GM12878 (cell line): ENCODE measurements around the gene SSR3. TPM values are rescaled to one million over a fixed set of nuclear protein-coding genes. Genes with fewer than 3 reads are reported as not detected.

Experiments
- ATAC-seq: fragments of 200-7000 bp; cut with Tn5 transposase; 3 replicates; pipeline ENCODE4 v1.9.1; 2020; ENCODE audit warnings: mild to moderate bottlenecking, moderate library complexity
- BruUV-seq: library from RNA; stranded (reverse); fragments of 400-500 nt; replicated peaks from 2 replicates; lab custom pipeline; 2021; lab: Mats Ljungman, UMichigan
- CTCF ChIA-PET: fragments of 300-600 bp; sonication (Branson Sonifier 250); formaldehyde crosslinking; extraction: SDS; loops from one replicate; lab custom pipeline; 2021; ENCODE audit warnings: inconsistent platforms; lab: Yijun Ruan, JAX
- POLR2A ChIA-PET: fragments of 350-600 bp; formaldehyde crosslinking; extraction: SDS; loops from one replicate; lab custom pipeline; 2021; ENCODE audit warnings: inconsistent platforms; lab: Charles Lee
- RAD21 ChIA-PET: fragments of 300-600 bp; sonication (Branson Sonifier 250); formaldehyde crosslinking; loops from one replicate; lab custom pipeline; 2023; ENCODE audit warnings: antibody characterized with exemption; ENCODE audit not compliant: unreplicated experiment; lab: Charles Lee
- SMC1A ChIA-PET: fragments of 300-600 bp; sonication (Branson Sonifier 250); formaldehyde crosslinking; loops from one replicate; lab custom pipeline; 2023; ENCODE audit not compliant: unreplicated experiment, uncharacterized antibody; lab: Charles Lee
- DNase-seq: peaks from one replicate; pipeline ENCODE4 v3.0.0-alpha.2; 2011; ENCODE audit warnings: low read depth, low spot score
- FAIRE-seq: peaks from 3 replicates; lab custom pipeline; 2011; peaks lifted over from hg19 to GRCh38; lab: Jason Lieb, UNC
- H2AFZ ChIP-seq: 2 replicates; pipeline ENCODE4 v1.6.0; 2011; ENCODE audit warnings: low read depth, low read length, control low read depth; ENCODE audit not compliant: control insufficient read depth
- H3K27ac ChIP-seq: 2 replicates; pipeline ENCODE4 v1.5.1; 2011; ENCODE audit warnings: control low read depth; ENCODE audit not compliant: control insufficient read depth, insufficient read depth
- H3K27me3 ChIP-seq, 2 experiments: replicated peaks in 1 of 2; 2 replicates each; pipeline versions ENCODE4 v1.6.0 to v1.6.1; 2011; ENCODE audit warnings: low read length in 1 of 2; ENCODE audit not compliant: control insufficient read depth in 2 of 2, insufficient read depth in 2 of 2
- H3K36me3 ChIP-seq, 2 experiments: 2 replicates each; pipeline ENCODE4 v1.5.1; 2011; ENCODE audit warnings: low read length in 1 of 2; ENCODE audit not compliant: control insufficient read depth in 2 of 2, insufficient read depth in 2 of 2
- H3K4me1 ChIP-seq: 2 replicates; pipeline ENCODE4 v1.6.1; 2011; ENCODE audit warnings: mild to moderate bottlenecking, low read length, moderate library complexity, mixed read lengths; ENCODE audit not compliant: control insufficient read depth, insufficient read depth
- H3K4me2 ChIP-seq: 2 replicates; pipeline ENCODE4 v1.6.0; 2011; ENCODE audit warnings: control low read depth; ENCODE audit not compliant: control insufficient read depth, insufficient read depth
- H3K4me3 ChIP-seq: fragments of 200-600 bp; sonication (generic); 2 replicates; pipeline ENCODE4 v1.5.1; 2016
- H3K79me2 ChIP-seq: 2 replicates; pipeline ENCODE4 v1.6.0; 2011; ENCODE audit warnings: low read length; ENCODE audit not compliant: control insufficient read depth, insufficient read depth
- H3K9ac ChIP-seq: 2 replicates; pipeline ENCODE4 v1.8.0; 2011; ENCODE audit warnings: low read length, control low read depth, mixed read lengths; ENCODE audit not compliant: control insufficient read depth, insufficient read depth
- H3K9me3 ChIP-seq: replicated peaks from 3 replicates; pipeline ENCODE4 v1.5.1; 2011; ENCODE audit warnings: mild to moderate bottlenecking, low read length; ENCODE audit not compliant: control insufficient read depth, insufficient read depth
- H4K20me1 ChIP-seq: 2 replicates; pipeline ENCODE4 v1.6.0; 2011; ENCODE audit not compliant: control insufficient read depth, insufficient read depth
- BMI1 ChIP-seq: fragments of 450-650 bp; IDR thresholded peaks from 2 replicates; pipeline ENCODE4 v1.6.1; 2016; ENCODE audit warnings: mild to moderate bottlenecking, moderate library complexity, borderline replicate concordance
- E2F8 ChIP-seq: fragments of 450-650 bp; IDR thresholded peaks from 2 replicates; pipeline ENCODE4 v1.6.1; 2018; ENCODE audit warnings: mild to moderate bottlenecking, low read depth, moderate library complexity; ENCODE audit not compliant: partially characterized antibody
- ELK1 ChIP-seq: IDR thresholded peaks from 2 replicates; pipeline ENCODE4 v1.6.1; 2012; ENCODE audit warnings: low read depth, low read length, improper control_type of control experiment
- ETV6 ChIP-seq, 2 experiments: fragments of 450-650 bp in 1 of 2; IDR thresholded peaks in 1 of 2; conservative IDR thresholded peaks in 1 of 2; 2 replicates each; pipeline ENCODE4 v1.6.1; 2014; ENCODE audit warnings: antibody characterized with exemption in 1 of 2, borderline replicate concordance in 1 of 2, low read depth in 1 of 2, mild to moderate bottlenecking in 1 of 2, moderate library complexity in 1 of 2
- FOXK2 ChIP-seq: fragments of 450-650 bp; IDR thresholded peaks from 2 replicates; pipeline ENCODE4 v1.6.1; 2017; ENCODE audit warnings: mild to moderate bottlenecking, moderate library complexity
- GATAD2B ChIP-seq: fragments of 450-650 bp; conservative IDR thresholded peaks from 2 replicates; pipeline ENCODE4 v1.6.1; 2017; ENCODE audit warnings: low read depth, mild to moderate bottlenecking, moderate library complexity
- KDM1A ChIP-seq: fragments of 200-600 bp; sonication (generic); IDR thresholded peaks from 2 replicates; pipeline ENCODE4 v1.6.1; 2016; ENCODE audit warnings: borderline replicate concordance
- MEF2B ChIP-seq: fragments of 450-650 bp; IDR thresholded peaks from 2 replicates; pipeline ENCODE4 v1.6.1; 2018; ENCODE audit warnings: mild to moderate bottlenecking, moderate library complexity; ENCODE audit not compliant: partially characterized antibody, poor library complexity, severe bottlenecking
- MXI1 ChIP-seq: fragments of 150-350 bp; IDR thresholded peaks from 2 replicates; pipeline ENCODE4 v1.6.1; 2011; ENCODE audit warnings: low read depth, mild to moderate bottlenecking, inconsistent platforms, low read length, improper control_type of control experiment
- NR2C2 ChIP-seq: IDR thresholded peaks from 2 replicates; pipeline ENCODE4 v1.6.1; 2011; ENCODE audit warnings: borderline replicate concordance, low read depth; ENCODE audit not compliant: control insufficient read depth, insufficient read length
- PBX3 ChIP-seq: IDR thresholded peaks from 2 replicates; pipeline ENCODE4 v1.6.1; 2011; ENCODE audit warnings: mild to moderate bottlenecking, low read depth, low read length, moderate library complexity; ENCODE audit not compliant: insufficient replicate concordance
- RBBP5 ChIP-seq: fragments of 200-600 bp; sonication (generic); conservative IDR thresholded peaks from 2 replicates; pipeline ENCODE4 v1.6.1; 2016
- SKIL ChIP-seq: fragments of 450-650 bp; IDR thresholded peaks from 2 replicates; pipeline ENCODE4 v1.6.1; 2017; ENCODE audit warnings: mild to moderate bottlenecking, low read depth, inconsistent platforms; ENCODE audit not compliant: poor library complexity, severe bottlenecking
- SUZ12 ChIP-seq: fragments of 200-600 bp; sonication (generic); IDR thresholded peaks from one replicate; pipeline ENCODE4 v1.6.1; 2018; ENCODE audit warnings: antibody characterized with exemption, mild to moderate bottlenecking; ENCODE audit not compliant: unreplicated experiment
- YBX1 ChIP-seq: fragments of 450-650 bp; IDR thresholded peaks from 2 replicates; pipeline ENCODE4 v1.6.1; 2016; ENCODE audit warnings: antibody characterized with exemption
- whole genome bisulfite sequencing: methylation state at CpG from one replicate; pipeline ENCODE4 v1.1.6; 2016; ENCODE audit warnings: low lambda C conversion rate; ENCODE audit not compliant: insufficient replicate concordance, insufficient coverage; ENCODE audit errors: missing lambda C conversion rate; 5-methylcytosine and 5-hydroxymethylcytosine counted together
- in situ Hi-C: fragments of 300-500 bp; cut with MboI; formaldehyde crosslinking; loops from 9 replicates; pipeline ENCODE4 v1.14.3; 2018; ENCODE audit warnings: mixed read lengths
- intact Hi-C: fragments of 100-400 bp; cut with micrococcal nuclease; formaldehyde crosslinking; loops from one replicate; pipeline ENCODE4 v1.14.2; 2022; ENCODE audit not compliant: unreplicated experiment
- polyA plus RNA-seq, 11 experiments: library from polyadenylated mRNA; depleted of rRNA in 4 of 11; unstranded in 6 of 11; stranded (reverse) in 5 of 11; fragments of >200 nt; fragmentation: Nextera tagmentation in 4 of 11; fragmentation: Illumina TruSeq in 1 of 11; extraction: Ambion mirVana in 4 of 11; extraction: Trizol in 1 of 11; gene quantifications; 1 replicate in 1 of 11; 2 replicates in 10 of 11; pipeline versions ENCODE4 v1.2.1 to v1.2.3, GENCODE V29; 2011 to 2016; ENCODE audit warnings: inconsistent platforms in 2 of 11, missing spikeins in 2 of 11, low read depth in 1 of 11
- total RNA-seq, 4 experiments: library from RNA; depleted of rRNA in 3 of 4; stranded (reverse); fragments of >200 nt in 3 of 4; fragmentation: Illumina TruSeq in 1 of 4; extraction: Trizol in 1 of 4; gene quantifications; 2 replicates each; pipeline versions ENCODE4 v1.2.1 to v1.2.3, GENCODE V29; 2013 to 2021

SSR3 gene
- total and polyA plus RNA-seq, 10 of the 15 experiments (the other 5 are each of a cell fraction or from before 2014, with no cell fraction given), result 133 to 345 (median 191) TPM

- no TSS peak for BruUV-seq
- Histone ChIP-seq H3K9ac (no peak overlapping the region), H3K9me3 (no peaks in the 10 kb centered on the region), H4K20me1 (peaks cover 3% of the 10 kb centered on the region; the same call in 1 of the 2 replicates), H3K4me3 (no peak overlapping the region), H3K4me1 (no peaks in the 10 kb centered on the region), H3K4me2 (no peak overlapping the region), H2AFZ (no peak overlapping the region), H3K27me3 (no peaks in the 10 kb centered on the region), H3K36me3 (no peaks in the 10 kb centered on the region), H3K79me2 (no peaks in the 10 kb centered on the region), H3K27ac (no peak overlapping the region)
- in situ Hi-C loops (no loop called here), intact Hi-C loops (no loop called here)
- ChIA-PET POLR2A (no interaction called here), SMC1A (no interaction called here), CTCF (interaction anchor here (2.3 to 2.7 kb wide), 2 partner anchors 9 to 141 kb away, joined by 7 to 12 read pairs; partner anchors contain the start of gene TIPARP), RAD21 (no interaction called here)
- ATAC-seq (no peak), FAIRE-seq (no peak), DNase-seq (no peak)
- 86% methylated on average over 4 of the region's 4 CpGs for WGBS
- TF ChIP-seq MEF2B, result no peak
- TF ChIP-seq SKIL, result no peak
- TF ChIP-seq MXI1, result no peak
- no peak for TF ChIP-seq PBX3
- TF ChIP-seq YBX1, result no peak
- no peak for TF ChIP-seq RBBP5
- no peak for TF ChIP-seq E2F8
- no peak for TF ChIP-seq SUZ12
- no peak for TF ChIP-seq ELK1
- no peak for TF ChIP-seq ETV6 (conservative IDR thresholded peaks at IDR 0.05 in 1 of 2, IDR thresholded peaks at IDR 0.05 in 1 of 2; ENCODE audit: borderline replicate concordance in 1 of 2, low read depth in 1 of 2)
- TF ChIP-seq GATAD2B, result no peak
- TF ChIP-seq NR2C2, result no peak
- no peak for TF ChIP-seq BMI1
- TF ChIP-seq FOXK2, result no peak
- TF ChIP-seq KDM1A, result no peak
Observed at GRCh38 chr3:156533205-156533604, 21.7 kb downstream of the SSR3 start.
